SU-DHL-6 (cell line): ENCODE measurements around the gene KRTAP5-6.
"Not testable (repeated sequence)": the region's sequence is repeated elsewhere in the genome, so short reads cannot be mapped to it uniquely, and the experiment has no call there.

Experiments used
- H2AFZ ChIP-seq: fragments of 200-600 bp; sonication (generic); 2 replicates; pipeline ENCODE4 v1.6.1; 2014; ENCODE audit warnings: low read depth, mild to moderate bottlenecking, moderate library complexity, mixed read lengths, antibody characterized with exemption, low read length; ENCODE audit not compliant: severe bottlenecking
- H3F3A ChIP-seq: fragments of 200-600 bp; shearing (Covaris generic); 2 replicates; pipeline ENCODE4 v1.6.0; 2016; ENCODE audit warnings: antibody characterized with exemption, mild to moderate bottlenecking; ENCODE audit not compliant: insufficient read depth
- H3K27ac ChIP-seq: fragments of 200-600 bp; sonication (generic); 2 replicates; pipeline ENCODE4 v1.5.1; 2016; ENCODE audit warnings: low read depth, mild to moderate bottlenecking, low read length, moderate library complexity, mixed read lengths
- H3K27me3 ChIP-seq: fragments of 200-600 bp; sonication (generic), shearing (Covaris generic); 2 replicates; pipeline ENCODE4 v1.6.0; 2014; ENCODE audit warnings: mild to moderate bottlenecking, low read length
- H3K36me3 ChIP-seq: fragments of 200-600 bp; sonication (generic); 2 replicates; pipeline ENCODE4 v1.6.1; 2014; ENCODE audit warnings: mild to moderate bottlenecking, low read length, mixed read lengths
- H3K4me2 ChIP-seq: fragments of 300-600, 200-600 bp; shearing (Covaris generic), sonication (generic); 2 replicates; pipeline ENCODE4 v1.6.0; 2014; ENCODE audit warnings: low read length, low read depth, mild to moderate bottlenecking; ENCODE audit not compliant: poor library complexity, severe bottlenecking
- H3K4me3 ChIP-seq: fragments of 200-600 bp; sonication (generic); 2 replicates; pipeline ENCODE4 v1.5.1; 2014; ENCODE audit warnings: antibody characterized with exemption, low read length, mild to moderate bottlenecking, mixed read lengths; ENCODE audit not compliant: insufficient read depth, poor library complexity, severe bottlenecking
- H3K79me2 ChIP-seq: fragments of 200-600 bp; sonication (generic); 2 replicates; pipeline ENCODE4 v1.6.1; 2014; ENCODE audit warnings: mild to moderate bottlenecking, low read length, moderate library complexity; ENCODE audit not compliant: insufficient read depth
- H3K9ac ChIP-seq: fragments of 200-600 bp; sonication (generic); 2 replicates; pipeline ENCODE4 v1.7.0; 2014; ENCODE audit warnings: mild to moderate bottlenecking, low read length
- H3K9me2 ChIP-seq: fragments of 200-600 bp; sonication (generic); replicated peaks from 2 replicates; pipeline ENCODE4 v1.6.1; 2014; ENCODE audit warnings: low read length; ENCODE audit not compliant: insufficient read depth
- H3K9me3 ChIP-seq: fragments of 200-600 bp; sonication (generic); 2 replicates; pipeline ENCODE4 v1.6.1; 2014; ENCODE audit warnings: low read length, mixed read lengths; ENCODE audit not compliant: insufficient read depth
- H4K20me1 ChIP-seq: fragments of 200-600 bp; sonication (generic); 2 replicates; pipeline ENCODE4 v1.6.1; 2014; ENCODE audit warnings: low read depth, mild to moderate bottlenecking, antibody characterized with exemption, low read length, moderate library complexity, mixed read lengths
- EZH2phosphoT487 ChIP-seq: fragments of 200-600 bp; sonication (generic), shearing (Covaris generic); conservative IDR thresholded peaks from 2 replicates; pipeline ENCODE4 v1.6.1; 2018; ENCODE audit warnings: mild to moderate bottlenecking, antibody characterized with exemption, low read length, moderate library complexity, mixed read lengths
- TF ChIP-seq, protein P1 (sequence below): fragments of 200-600 bp; sonication (generic); IDR thresholded peaks from one replicate; pipeline ENCODE4 v1.5.1; 2017; ENCODE audit warnings: antibody characterized with exemption, mild to moderate bottlenecking, low read length, moderate library complexity; ENCODE audit not compliant: insufficient read depth, poor library complexity, severe bottlenecking

Gene KRTAP5-6

DNA sequence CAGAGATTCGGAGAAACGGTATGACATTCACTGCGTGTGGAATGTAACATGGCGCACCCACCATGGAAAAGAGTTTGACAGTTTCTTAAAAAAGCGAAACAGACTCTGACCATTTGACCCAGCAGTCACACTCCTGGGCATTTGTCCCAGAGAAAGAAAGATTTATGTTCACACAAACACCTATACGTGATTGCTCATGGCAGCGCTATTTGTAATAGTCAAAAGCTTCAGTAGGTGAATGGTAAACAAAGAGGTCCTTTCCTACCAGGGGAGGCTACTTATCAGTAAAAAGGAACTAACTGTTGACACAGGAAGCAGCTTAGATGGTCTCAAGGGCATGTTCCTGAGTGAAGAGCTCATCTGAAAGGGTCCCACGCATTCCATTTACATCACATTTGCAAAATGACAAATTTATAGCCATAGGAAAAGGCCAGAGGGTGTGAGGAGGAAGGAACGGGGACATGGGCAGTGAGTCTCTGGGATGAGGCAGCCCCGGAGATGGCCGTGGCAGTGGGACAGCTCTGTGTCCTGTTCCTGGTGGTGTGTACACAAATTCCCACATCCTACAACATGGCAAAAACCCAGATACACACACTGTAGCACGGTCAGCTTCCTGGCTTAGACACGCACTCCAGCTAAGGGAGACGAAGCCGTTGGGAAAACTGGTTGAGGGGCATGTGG lies 14.6 kb upstream of the KRTAP5-6 start:
- no peak overlapping the region for H3K27ac ChIP-seq
- no peaks in the 10 kb centered on the region for H3K79me2 ChIP-seq
- no peak overlapping the region for H3K9ac ChIP-seq

DNA sequence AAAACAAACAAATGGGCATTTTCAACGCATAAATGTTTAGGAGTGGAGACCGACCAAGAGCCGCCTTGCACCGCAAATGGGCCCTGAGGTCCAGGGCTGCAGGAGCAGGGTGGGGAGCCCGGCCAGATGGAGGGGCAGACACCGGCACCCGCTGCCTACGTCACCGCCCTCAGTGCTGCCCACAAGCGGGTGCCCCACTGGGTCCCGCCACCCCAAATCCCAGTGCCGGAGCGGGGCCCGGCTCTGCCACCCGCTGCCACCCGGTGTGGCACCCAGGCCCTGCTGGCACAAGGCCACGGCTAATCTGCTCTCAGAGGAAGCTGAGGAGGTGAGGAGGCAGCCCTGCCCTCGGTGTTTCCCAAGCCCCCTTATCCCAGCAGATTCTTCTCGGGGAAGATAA lies 13.8 kb upstream of the KRTAP5-6 start:
- H3K27me3 ChIP-seq, H3K4me3 ChIP-seq, H3K9me3 ChIP-seq, H3K36me3 ChIP-seq, H3F3A ChIP-seq, H3K4me2 ChIP-seq, H3K9ac ChIP-seq, H3K27ac ChIP-seq, H2AFZ ChIP-seq, H4K20me1 ChIP-seq, H3K79me2 ChIP-seq, H3K9me2 ChIP-seq: not testable (repeated sequence)

More for the DNA sequence above, 14.6 kb upstream of the KRTAP5-6 start:
- Histone ChIP-seq H2AFZ (no peak overlapping the region), H3K27me3 (no peaks in the 10 kb centered on the region), H3K9me3 (no peaks in the 10 kb centered on the region), H3K9me2 (no peaks in the 10 kb centered on the region), H3K36me3 (no peaks in the 10 kb centered on the region), H3F3A (no peaks in the 10 kb centered on the region), H4K20me1 (no peaks in the 10 kb centered on the region), H3K4me2 (no peak overlapping the region), H3K4me3 (no peak overlapping the region)
- no peak for TF ChIP-seq EZH2phosphoT487
- TF ChIP-seq, protein P1, sequence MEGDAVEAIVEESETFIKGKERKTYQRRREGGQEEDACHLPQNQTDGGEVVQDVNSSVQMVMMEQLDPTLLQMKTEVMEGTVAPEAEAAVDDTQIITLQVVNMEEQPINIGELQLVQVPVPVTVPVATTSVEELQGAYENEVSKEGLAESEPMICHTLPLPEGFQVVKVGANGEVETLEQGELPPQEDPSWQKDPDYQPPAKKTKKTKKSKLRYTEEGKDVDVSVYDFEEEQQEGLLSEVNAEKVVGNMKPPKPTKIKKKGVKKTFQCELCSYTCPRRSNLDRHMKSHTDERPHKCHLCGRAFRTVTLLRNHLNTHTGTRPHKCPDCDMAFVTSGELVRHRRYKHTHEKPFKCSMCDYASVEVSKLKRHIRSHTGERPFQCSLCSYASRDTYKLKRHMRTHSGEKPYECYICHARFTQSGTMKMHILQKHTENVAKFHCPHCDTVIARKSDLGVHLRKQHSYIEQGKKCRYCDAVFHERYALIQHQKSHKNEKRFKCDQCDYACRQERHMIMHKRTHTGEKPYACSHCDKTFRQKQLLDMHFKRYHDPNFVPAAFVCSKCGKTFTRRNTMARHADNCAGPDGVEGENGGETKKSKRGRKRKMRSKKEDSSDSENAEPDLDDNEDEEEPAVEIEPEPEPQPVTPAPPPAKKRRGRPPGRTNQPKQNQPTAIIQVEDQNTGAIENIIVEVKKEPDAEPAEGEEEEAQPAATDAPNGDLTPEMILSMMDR, result no peak

DNA sequence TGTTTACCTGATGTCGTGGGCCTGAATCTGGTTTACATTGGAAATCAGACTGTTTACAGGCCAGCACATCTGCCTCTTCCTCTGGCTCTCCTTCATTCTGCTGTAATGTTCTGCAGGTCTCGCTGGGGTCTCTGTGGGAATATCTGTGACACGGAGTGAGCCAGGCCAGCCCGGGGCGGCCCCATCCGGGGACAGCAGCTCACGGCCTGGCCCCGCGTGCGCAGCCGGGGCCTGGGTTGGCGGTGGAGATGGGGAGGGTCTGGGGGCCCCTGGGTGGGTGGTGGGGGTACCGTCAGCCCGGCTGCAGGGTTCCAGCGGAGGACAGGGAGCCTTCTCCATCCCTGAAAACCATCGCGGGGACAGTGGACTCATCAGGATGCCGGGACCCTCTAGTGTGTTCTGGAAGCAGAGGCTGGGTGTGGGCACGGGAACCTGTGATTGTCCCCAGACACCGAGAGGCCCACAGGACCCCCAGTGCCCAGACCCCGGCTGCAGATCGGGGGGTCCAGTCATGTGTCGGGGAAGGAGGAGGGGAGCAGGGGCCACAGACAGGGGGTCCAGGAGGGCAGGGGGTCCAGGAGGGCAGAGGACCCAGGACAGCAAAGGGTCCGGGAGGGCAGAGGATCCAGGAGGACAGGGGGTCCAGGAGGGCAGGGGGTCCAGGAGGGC lies 13.0 kb upstream of the KRTAP5-6 start:
- not testable (repeated sequence) for H4K20me1 ChIP-seq, H3K9me3 ChIP-seq, H3K36me3 ChIP-seq, H3F3A ChIP-seq, H3K79me2 ChIP-seq, H2AFZ ChIP-seq, H3K9me2 ChIP-seq, H3K4me2 ChIP-seq, H3K27me3 ChIP-seq, H3K4me3 ChIP-seq, H3K9ac ChIP-seq, H3K27ac ChIP-seq

DNA sequence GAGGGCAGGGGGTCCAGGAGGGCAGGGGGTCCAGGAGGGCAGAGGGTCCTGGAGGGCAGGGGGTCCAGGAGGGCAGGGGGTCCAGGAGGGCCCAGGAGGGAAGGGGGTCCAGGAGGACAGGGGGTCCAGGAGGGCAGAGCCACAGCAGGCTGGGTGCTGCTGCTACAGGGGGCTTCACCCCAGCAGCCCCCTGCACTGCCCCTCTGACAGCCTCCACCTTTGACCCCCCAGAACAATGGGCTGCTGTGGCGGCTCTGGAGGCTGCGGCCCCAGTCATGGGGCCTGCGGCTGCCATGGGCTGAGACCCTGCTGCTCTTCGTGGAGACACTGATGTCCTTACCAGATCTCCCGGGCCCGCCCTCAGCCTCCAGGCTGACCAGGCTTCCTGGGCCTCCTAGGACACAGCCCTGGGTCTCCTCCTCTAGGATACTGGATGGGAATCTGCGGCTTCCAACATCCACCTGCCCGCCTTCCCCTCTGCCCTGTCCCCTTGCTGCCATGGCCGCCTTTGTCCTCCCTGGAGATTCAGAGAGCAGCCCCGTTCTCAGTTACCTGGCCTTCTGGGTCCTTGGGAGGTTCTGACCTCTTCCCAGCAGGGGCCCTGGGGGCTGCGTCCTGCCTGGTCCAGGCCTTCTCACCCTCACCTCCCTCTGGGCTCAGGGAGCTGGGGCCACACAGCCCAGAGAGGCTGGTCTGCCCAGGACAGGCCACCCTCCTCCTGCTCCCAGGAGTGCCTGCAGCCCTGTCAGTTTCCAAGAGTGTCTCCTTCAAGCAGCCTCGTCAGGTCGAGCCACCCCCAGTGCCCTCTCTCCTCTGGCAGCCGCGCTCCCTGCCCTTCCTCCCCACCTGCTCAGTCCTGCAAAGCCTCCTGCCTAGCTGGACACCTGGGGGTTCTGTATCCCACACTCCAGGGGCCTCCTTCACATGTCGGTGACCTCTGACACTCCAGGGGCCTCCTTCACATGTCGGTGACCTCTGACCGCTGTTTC lies 11.8 kb upstream of the KRTAP5-6 start:
- not testable (repeated sequence) for H3K9ac ChIP-seq, H3K4me2 ChIP-seq, H3K9me3 ChIP-seq, H3K36me3 ChIP-seq, H3K27ac ChIP-seq, H3K4me3 ChIP-seq, H3K27me3 ChIP-seq, H3F3A ChIP-seq, H3K9me2 ChIP-seq, H3K79me2 ChIP-seq, H2AFZ ChIP-seq, H4K20me1 ChIP-seq

DNA sequence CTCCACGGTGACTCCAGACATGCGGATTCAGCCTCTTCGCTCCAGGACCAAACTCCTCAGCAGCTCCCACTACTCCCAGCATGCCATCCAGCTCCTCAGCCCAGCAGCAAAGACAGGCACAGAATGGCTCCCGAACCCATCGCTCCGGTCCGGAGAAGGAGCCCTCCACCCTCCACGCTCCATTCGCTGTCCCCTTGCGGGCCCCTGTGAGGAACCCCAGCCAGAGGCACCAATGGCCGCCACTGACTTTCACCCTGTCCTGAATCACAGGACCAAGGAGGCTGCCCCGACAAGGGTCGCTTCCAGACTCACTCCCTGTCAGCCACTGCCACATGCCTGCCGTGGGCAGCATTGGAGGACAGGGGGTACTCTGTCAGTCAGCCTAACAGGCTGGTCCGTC lies 10.8 kb upstream of the KRTAP5-6 start:
- H3K79me2 ChIP-seq, H2AFZ ChIP-seq, H3K27ac ChIP-seq: not testable (repeated sequence)

DNA sequence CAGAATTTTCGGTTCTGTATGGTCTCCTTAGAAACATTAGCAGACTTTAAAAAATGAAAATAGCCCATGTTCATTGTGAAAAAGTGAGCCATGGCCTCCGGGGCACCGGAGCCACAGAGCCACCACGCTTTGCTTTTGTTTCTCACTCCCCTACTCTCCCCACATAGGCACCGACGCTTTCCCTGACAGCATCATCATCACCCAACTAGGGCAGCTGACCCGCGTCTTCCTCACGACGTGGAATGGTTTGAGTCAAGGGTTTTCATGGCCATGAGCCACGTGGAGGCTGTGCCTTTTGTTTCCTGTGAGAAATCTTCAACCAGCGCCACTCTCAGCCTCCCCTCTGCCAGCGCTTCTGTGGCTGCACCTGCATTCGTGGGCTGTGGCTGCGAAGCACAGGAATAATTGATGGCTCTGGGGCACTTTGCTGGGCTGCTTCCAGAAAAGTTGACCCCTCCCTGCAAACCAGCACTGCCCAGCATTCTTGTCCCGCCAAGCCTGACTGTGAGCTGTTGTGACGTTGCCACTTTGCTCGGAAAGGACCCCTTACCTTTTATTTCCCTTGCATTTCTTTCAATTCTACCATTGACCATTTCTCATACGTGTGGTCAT lies 8.6 kb upstream of the KRTAP5-6 start:
- not testable (repeated sequence) for H3K79me2 ChIP-seq, H3K4me3 ChIP-seq, H2AFZ ChIP-seq, H3K9ac ChIP-seq, H3K9me3 ChIP-seq, H3K4me2 ChIP-seq, H3K9me2 ChIP-seq, H3F3A ChIP-seq, H4K20me1 ChIP-seq, H3K36me3 ChIP-seq, H3K27me3 ChIP-seq, H3K27ac ChIP-seq

More for the DNA sequence above, 10.8 kb upstream of the KRTAP5-6 start:
- H3F3A ChIP-seq, H3K9ac ChIP-seq, H4K20me1 ChIP-seq, H3K36me3 ChIP-seq, H3K9me3 ChIP-seq, H3K27me3 ChIP-seq, H3K4me2 ChIP-seq, H3K9me2 ChIP-seq, H3K4me3 ChIP-seq: not testable (repeated sequence)
